Activated T-cell treated with anti-CD3 and anti-CD28 coated beads for 4 hours (primary cell): ENCODE results near the gene ABCB10.
"Not testable (repeated sequence)": the region's sequence is repeated elsewhere in the genome, so short reads cannot be mapped to it uniquely, and the experiment has no call there.

ENCODE experiments used
- DNase-seq: peaks from one replicate; pipeline ENCODE4 v3.0.0-alpha.2; 2020

The ABCB10 gene

DNA sequence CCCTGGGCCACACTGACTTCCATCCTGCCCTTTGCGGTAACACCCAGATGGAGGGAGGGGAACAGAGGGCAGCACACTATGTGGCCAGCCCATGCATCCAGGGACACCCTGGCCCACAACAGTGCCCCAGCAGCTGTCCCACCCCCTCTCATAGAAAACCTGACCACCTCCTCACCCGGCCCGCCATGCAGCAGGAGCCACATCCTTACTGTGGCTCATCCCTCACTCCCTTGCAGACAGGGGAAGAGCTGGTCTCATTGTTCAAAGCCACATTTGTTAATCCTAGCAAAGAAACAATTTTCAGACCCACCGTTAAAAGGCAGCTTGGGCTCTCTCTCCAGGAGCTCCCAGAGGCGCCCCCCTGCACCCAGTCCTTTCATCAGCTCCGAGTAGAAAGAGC is 27.2 kb downstream of the ABCB10 start:
- no peak for DNase-seq

DNA sequence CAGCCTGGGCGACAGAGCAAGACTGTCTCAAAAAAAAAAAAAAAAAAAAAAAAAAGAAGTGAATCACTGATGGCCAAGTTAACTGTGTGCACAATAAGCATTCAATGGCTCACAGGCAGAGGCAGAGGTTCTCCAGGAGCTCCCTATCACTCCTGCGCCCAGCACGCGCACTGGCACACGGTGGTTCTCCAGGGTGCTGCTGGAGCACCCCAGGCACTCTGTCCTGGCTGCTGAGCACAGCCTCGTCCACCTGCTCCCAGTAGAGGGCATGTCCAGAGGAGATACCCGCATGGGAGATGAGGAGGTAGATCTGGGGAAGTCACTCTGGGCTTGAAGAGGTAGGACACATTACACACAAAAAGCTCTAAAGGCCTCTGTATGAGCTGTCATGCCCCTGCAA is 28.9 kb downstream of the ABCB10 start:
- no peak for DNase-seq

DNA sequence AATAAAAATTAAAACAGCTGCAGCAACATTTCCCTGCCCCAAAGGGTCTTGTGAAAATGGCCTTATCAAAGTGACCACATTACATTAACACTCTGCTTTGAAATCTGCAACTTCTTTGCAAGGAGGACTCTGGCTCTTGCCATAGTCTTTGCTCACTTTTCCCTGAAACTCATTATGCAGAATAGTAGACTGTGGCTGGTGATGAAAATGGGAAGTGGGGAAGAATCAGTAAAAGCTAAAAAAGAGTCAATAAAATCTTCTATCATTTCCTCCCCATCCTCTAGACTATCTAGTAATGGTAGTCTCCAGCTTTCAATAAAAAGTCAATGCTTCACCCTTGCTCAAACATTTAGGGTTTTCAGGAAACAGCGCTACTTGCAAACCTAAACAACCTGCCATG is 31.8 kb downstream of the ABCB10 start:
- no peak for DNase-seq

DNA sequence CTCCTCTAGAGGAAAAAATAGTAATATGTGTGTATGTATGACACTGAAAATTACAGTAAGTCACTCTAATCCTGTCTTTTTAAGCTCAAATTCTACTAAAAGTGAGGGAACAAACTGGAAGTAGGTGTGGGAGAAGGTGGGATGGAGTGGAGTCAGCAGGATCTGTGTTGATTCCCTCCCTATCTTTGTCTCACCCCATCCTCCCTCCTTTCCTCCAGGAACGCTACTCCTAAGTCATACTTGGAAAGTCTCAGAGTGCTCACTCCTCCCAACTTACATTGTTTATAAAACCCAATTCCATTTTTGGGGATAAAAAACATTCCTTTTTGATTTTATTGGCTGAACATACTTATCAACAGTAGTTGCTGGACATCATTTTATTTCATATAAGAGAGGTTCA is 35.5 kb downstream of the ABCB10 start:
- no peak for DNase-seq

DNA sequence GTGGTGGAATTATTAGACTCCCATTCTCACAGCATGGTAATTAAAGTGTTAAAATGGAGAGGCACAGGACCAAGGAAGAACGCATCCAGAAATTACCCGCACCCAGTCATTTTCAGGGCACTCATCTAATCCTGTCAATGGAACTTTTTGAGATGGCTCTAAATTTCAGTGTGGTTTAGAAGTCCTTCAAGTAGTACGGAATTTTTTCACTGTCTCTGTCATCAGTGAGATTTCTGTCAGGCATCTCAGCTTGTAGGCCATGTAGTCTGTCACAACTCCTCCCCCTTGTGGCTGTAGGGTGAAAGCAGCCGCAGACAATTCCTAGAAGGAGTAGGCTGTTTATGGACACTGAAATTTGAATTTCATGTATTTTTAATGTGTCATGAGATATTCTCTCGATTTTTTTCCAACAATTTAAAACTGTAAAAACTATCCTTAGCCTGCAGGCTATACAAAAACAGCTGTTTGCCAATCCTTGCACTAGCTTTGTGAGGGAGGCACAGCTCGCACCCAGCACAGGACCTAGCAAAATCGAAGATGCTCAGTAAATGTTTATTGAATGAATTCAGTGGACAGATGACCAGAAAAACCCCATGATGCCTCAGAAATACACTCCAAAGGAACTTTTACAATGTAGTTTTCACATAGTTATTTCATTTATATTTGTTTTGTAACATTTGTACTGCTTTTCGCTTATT is 43.8 kb downstream of the ABCB10 start:
- peak; percentile 53 for DNase-seq

DNA sequence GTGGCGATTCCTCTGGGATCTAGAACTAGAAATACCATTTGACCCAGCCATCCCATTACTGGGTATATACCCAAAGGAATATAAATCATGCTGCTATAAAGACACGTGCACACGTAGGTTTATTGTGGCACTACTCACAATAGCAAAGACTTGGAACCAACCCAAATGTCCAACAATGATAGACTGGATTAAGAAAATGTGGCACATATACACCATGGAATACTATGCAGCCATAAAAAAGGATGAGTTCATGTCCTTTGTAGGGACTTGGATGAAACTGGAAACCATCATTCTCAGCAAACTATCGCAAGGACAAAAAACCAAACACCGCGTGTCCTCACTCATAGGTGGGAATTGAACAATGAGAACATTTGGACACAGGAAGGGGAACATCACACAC is 46.9 kb downstream of the ABCB10 start:
- DNase-seq, result not testable (repeated sequence)

DNA sequence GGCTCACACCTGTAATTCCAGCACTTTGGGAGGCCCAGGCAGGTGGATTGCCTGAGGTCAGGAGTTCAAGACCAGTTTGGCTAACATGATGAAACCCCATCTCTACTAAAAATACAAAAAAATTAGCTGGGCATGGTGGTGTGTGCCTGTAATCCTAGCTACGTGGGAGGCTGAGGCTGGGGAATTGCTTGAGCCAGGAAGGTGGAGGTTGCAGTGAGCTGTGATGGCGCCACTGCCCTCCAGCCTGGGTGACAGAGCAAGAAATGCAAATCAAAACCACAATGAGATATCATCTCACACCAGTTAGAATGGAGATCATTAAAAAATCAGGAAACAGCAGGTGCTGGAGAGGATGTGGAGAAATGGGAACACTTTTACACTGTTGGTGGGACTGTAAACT is 47.3 kb downstream of the ABCB10 start:
- DNase-seq, result not testable (repeated sequence)

DNA sequence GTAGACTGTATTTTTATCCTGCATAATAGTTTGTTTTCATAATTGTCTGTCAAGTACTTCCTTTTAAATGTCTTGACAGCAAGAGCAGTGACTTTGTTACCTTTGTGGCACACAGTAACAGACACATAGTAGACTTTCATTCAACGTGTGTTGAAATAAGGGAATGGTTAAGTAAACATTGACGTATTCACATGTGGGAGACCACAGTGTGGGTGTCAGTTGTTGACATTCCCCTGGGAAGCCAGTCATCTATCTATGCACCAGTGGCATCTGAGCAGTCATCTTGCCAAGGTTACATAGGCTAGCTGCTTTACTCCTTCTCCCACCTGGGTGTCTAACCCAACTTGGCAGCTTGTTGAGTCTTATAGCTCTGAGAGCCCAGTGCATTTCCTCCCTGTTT is 48.9 kb downstream of the ABCB10 start:
- DNase-seq, result no peak

DNA sequence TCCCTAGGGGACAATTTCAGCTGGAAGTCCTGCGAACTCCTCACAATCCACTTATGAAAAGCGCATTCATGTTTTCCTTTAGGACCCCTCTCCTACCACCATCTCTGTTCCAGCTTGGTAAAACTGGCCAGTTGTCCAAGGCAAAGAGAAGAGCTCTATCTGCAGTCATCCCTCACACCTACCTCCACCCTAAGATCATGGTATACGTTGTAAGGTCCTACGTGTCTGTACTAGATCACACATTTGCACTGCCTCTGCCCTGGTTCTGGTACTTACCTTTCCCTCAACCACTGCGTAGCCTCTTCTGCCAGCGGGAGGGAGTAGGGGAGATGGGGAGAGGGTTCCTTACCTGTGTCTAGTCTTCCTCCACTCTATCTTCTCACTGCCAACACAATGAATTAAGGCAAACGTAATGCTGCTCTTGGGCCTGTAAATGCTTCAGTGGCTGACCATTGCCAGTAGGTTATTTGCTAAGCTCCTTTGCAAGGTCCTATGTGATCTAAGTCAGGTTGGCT is 49.6 kb downstream of the ABCB10 start:
- no peak for DNase-seq

DNA sequence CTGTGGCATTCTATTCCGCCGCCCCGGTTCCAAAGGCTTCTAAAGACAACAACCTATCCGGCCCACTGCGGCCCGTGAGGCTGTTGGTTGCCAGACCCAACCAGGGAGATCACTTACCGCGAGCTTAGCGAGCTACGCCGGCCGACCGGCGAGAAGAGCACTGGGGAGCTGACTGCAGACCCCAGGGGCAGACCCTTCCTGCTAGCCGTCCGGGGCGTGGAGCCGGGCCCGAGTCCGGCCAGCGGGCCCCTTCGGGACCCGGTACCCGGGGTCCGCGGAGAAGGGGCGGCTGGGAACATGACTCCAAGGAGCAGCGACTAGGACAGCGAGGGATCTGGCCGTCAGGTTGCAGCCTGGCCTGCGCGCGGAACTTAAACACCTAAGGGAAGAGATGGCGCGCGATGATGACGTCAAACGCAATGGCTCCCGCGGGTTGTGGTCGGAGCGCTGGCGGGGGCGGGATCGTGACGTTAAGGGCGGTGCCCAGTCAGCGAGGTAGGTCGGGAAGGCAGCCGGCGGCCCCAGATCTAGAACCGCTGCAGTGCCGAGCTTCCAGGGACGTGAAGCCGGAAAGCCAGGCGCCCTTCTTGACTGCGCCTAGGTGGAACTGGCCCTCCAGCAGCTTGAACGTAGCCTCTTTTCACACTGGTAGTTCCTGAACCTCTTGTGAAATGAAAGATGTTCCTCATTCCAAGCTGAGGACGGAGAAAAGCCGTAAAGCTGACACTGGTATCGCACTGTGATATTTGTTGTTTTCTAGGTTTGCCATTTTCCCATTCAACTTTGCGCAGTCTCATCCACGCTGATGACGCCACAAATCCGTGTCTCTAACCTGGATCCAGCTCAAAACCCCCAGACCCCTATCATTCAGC is 50.3 kb downstream of the ABCB10 start, which contains the start of gene NUP133:
Gene NUP133 (minus strand): TSS at position 391 of the 872 bp plus-strand sequence. CDS start 92 bp downstream, at position 299.
- peak; percentile 100 for DNase-seq

DNA sequence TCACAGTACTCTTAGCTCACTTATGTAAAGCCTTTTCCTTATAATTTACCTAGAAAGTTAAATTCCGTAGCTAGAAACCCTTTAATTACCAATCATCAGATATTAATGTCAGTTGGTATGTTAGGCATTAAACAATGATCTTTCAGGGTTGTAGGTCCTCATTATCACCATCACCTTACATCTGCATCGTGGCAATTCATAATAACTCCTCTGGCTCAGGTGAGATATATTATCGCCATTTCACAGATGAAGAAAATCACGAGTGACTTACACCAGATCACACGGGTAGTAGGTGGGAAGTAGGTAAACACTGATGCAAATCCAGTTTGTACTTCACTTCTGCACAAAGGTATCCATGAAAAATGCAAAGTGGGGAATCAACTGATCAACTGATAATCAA is 51.0 kb downstream of the ABCB10 start:
- no peak for DNase-seq

DNA sequence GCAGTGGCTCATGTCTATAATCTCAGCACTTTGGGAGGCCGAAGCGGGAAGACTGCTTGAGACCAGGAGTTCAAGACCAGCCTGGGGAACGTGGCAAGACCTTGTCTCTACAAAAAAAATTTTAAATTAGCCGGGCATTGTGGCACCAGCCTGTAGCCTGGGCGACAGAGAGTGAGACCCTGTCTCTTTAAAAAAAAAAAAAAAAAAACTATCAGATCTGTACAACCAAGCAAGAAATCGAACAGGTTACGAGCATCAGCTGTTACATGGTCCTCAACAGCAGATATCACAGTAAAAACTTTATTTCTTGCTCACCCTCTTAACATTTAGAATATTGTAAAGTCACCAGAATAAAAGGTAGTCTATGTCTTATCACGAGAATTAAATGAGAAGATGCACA is 51.9 kb downstream of the ABCB10 start:
- DNase-seq, result no peak

DNA sequence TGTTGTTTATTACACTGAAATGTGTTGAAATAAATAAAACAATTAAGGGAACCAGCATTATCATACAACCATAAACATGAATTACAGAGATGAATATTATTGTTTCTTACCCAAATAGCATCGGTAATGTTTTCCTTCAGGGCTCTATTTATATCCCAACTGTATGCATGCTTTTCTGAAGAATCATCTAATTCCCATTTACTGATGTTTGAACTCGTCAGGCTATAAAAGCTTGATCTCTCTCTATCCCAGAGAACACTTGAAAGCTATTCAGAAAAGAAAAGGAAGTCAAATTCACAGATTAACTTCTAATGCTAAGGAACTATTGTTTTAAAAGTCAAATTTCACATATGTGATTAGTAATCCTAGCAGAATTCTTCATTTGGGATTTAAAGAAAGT is 62.7 kb downstream of the ABCB10 start:
- no peak for DNase-seq

DNA sequence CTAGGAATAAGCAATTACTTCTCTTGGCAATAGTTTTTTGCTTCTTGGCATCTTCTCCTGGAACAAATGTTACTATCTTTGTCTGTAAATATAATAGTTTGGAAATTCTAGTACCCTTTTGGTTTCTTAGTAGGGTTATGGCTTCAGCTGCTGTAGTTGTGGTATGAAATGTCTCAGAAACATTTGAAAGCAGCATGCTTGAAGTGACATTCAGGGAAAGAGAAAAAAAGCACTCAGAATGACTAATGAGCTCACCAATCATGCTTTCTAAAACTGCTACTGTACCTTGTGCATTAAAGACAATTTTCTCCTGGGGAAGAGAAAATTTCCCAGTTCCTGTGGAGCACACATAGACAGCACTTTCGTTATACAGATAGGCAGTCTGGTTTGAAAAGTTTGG is 71.3 kb downstream of the ABCB10 start:
- DNase-seq, result no peak

DNA sequence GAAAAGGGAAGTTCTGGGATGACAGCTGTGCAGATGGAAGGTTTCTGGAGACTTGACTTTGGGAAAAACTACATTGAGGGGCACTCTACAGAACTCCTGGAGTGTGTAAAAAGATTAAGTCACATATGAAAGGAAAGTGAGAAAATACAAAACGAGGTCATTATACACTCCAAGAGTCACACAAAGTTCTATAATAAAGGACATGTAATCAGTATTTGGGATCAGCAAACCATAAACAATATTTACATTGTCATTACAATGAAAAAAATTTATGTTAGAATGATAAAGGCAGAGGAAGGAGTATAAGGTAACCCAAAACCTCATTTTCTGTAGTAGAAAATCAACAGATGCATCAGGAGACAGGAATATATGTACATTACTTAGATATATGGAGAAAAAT is 73.2 kb downstream of the ABCB10 start:
- DNase-seq, result no peak

DNA sequence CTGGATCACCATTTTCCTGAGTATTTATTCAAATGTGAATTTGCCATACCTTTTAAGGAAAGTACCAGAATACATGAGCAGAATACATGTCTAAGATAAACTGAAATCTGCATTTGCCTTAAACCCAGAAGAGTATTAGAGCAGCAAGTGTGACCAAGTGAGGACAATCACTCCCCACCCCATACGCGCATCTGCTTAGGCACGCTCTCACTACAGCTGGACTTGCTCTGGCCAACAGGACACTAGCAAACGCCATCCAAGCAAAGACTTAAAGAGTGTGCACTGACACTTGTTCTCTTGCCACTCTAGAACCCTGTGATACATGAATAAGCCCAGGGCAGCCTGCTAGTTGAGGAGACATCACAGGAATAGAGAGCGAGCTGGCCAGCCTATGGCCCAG is 76.0 kb downstream of the ABCB10 start:
- no peak for DNase-seq

DNA sequence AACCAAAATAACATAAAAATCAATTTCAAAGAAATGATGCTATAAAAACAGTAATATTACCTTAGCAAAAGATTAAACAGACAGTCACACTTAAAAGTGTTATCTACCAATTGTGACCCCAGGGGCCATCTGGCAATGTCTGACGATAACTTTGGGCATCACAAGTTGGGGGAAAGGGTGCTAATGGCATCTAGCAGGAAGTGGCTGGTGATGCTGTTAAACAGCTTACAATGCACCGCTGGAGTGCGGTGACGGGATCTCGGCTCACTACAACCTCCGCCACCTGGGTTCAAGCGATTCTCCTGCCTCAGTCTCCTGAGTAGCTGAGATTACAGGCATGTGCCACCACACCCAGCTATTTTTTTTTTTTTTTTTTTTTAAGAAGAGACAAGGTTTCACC is 78.0 kb downstream of the ABCB10 start:
- no peak for DNase-seq

DNA sequence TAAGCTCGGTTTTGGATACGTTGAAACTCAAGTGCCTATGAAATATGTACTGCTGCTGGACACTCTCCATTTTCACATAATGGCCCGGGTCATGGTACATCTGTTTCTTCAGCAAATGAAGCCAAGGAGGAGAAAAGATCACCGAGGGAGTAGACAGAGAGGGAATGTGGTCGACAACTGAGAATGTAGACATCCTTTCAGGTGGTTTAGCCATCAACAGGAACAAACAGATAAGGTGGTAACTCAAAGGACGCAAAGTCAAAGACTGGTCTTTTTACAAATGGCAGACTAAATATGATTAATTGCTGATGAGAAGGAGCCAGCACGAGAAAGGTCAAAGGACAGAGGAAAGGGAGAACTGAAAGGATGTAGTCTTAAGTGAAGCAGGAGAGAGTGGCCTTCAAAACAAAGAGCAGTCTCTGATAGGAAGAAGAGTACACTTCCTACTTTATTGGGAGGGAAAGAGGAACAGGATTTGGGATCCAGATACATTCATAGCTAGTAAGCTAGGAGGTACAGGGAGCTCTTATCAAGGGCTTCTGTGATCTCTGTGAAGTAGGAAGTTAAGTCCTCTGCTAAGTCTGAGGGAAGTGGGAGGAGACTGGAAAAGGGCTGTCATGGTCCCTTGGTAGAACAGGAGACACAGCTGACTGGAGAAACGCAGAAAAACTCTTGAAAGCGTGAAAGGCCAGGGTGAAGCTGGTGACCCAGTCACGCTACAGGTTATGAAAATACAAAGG is 78.7 kb downstream of the ABCB10 start:
- no peak for DNase-seq

DNA sequence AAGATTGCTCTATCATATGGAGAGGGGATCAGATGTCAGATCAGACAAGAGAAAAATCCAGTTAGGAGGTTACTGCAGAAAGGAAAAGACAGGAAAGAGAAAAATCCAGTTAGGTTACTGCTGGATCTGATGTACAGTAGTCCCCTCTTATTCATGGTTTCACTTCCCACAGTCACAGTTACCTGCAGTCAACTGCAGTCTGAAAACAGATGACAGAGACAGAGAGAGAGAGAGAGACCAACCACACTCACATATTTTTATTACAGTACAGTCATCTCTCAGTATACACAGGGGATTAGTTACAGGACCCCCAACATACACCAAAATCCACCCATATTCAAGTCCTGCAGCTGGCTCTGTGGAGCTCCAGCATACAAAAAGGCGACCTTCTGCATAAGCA is 79.7 kb downstream of the ABCB10 start:
- DNase-seq, result no peak

DNA sequence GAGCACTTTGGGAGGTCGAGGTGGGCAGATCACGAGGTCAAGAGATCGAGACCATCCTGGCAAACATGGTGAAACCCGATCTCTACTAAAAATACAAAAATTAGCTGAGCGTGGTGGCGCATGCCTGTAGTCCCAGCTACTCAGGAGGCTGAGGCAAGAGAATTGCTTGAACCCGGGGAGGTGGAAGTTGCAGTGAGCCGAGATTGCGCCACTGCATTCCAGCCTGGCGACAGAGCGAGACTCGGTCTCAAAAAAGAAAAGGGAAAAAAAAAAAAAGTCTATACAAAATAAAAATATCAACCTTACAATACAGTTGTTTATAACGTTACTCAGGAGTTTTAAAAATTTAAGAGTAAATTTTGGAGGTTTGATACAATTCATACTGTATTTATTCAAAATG is 82.6 kb downstream of the ABCB10 start:
- DNase-seq, result not testable (repeated sequence)

DNA sequence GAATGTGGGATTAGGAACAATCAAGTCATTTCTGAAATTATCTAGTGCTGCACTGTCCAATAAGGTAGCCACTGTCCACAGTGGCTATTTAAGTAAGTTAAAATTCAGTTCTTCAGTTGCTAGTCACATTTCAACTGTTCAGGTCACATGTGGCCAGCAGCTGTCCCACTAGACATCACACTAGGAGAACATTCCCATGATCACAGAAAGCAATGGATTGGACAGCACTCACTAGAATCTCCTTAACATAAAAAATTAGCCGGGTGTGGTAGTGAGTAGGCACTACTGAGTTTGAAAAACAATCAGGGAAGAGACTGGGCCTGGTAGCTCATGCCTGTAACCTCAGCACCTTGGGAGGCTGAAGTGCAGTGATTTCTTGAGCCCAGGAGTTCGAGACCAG is 84.0 kb downstream of the ABCB10 start:
- DNase-seq, result no peak

DNA sequence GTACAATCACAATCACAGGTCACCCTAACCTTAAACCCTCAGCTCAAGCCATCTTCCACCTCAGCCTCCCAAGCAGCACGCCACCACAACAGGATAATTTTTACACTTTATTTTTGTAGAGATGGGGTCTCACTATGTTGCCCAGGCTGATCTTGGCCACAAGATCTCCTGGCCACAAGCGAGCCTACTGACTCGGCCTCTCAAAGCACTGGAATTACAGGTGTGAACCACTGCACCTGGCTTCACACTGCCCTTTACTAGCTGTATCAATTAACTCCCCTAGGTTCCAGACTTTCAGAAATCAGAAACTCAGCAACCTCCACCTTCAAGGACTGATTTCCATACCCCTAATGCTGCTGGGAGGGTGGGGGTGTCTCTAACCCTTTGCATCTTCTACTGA is 87.3 kb downstream of the ABCB10 start:
- DNase-seq, result no peak

DNA sequence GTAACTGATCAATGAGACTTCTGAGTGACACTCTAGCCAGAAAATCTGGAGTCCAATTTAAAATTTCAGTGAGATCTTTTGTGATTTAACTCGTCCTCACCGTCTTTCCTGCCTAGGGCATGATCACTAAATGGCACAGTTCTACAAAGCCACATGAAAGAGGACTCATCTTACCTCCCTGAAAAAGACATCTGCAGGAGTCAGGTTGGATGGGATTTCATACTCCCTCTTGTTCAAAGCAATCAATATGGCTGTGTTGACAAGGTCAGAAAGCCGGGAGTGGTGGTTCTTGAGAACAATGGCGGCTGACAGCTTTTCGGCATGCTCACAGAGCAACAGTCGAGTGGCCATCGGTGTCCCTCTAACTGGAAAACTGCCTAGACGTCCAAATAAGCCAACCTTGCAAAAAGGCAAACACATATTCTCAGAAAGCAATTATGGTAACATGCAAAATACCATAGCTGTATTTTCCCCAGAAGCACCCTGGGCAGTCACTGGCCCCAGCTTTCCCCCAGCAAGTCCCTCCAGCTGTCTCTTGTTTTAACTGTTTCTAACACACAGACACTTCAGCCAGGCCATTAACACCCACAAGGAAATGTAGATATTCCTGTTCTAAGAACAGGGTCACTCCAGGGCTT is 88.0 kb downstream of the ABCB10 start:
- no peak for DNase-seq
